HuH-7.5 (cell line): ENCODE measurements around the gene VEGFD.

Experiments
- DNase-seq: peaks from one replicate; pipeline ENCODE4 v3.0.0; 2011; ENCODE audit warnings: low spot score

Gene VEGFD

GRCh38 chrX:15301924-15302323 lies 82.3 kb downstream of the VEGFD start:
- no peak for DNase-seq

DNA sequence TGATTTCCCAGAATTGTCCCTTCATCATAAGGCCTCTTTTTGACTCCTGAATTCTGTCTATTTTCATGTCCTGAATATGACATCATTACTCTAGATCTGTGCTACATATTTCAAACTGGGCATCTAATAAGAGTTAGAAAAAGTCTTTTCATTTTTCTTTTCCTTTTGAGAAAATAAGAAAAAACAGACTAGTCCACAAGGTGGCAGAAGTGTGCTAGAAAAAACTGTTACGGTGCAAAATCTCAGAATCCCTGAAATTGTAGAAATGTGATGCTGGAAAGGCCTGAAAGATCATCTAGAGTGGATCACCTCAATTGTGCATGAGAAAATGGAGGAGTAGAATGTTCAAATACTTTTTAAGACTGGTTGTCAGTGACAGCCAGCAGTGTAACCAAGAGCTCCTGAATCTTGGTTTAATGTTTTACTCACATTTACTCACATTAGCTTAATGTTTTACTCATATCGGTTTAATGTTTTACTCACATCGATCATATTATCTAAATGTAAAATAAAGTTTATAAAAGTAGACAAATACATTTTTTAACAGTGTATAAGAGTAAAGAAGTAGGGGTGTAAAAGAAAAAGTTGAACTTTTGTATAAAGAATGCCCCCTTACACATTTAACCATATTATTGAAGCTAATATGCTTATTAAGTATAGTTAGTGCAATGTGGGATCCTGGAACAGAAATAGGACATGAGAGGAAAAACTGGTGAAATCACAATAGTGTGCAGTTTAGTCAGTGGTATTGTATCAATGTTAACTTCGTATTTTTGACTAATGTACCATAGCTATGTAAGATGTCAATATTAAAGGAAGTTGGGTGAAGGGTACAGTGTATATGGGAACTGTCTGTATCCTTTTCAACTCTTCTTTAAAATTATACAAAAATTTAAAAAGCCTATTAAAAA lies 84.0 kb downstream of the VEGFD start:
- DNase-seq, result no peak

DNA sequence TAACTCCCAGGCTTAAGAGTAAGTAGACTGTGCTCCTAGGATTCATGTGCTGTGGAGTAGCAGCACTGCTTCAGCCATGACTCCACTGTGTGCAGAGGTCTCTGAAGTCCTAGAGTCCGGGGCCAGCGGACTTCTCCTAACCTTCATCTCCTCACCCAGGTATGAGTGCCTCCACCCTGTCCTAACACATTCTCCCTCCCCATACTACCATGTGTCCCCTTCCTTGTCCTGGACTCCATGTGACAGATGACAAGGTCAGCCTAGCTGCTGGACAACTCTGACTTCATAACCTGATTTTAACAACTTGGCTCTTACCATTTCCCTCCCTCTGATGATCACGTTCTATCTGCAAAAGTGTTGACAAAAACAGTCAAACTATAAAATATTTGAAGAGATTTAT lies 85.4 kb downstream of the VEGFD start:
- DNase-seq, result no peak

- no peak for DNase-seq
Observed at GRCh38 chrX:15298201-15298600, 86.0 kb downstream of the VEGFD start.
